HG02884 (cell line): ENCODE measurements around the gene DAZAP2.
"Not testable (repeated sequence)": the region's sequence is repeated elsewhere in the genome, so short reads cannot be mapped to it uniquely, and the experiment has no call there.

Experiments used
- ATAC-seq: cut with Tn5 transposase; IDR thresholded peaks from one replicate; pipeline ENCODE4 v1.9.1; 2021; ENCODE audit warnings: mild to moderate bottlenecking, moderate library complexity; ENCODE audit not compliant: unreplicated experiment

DAZAP2 gene

DNA sequence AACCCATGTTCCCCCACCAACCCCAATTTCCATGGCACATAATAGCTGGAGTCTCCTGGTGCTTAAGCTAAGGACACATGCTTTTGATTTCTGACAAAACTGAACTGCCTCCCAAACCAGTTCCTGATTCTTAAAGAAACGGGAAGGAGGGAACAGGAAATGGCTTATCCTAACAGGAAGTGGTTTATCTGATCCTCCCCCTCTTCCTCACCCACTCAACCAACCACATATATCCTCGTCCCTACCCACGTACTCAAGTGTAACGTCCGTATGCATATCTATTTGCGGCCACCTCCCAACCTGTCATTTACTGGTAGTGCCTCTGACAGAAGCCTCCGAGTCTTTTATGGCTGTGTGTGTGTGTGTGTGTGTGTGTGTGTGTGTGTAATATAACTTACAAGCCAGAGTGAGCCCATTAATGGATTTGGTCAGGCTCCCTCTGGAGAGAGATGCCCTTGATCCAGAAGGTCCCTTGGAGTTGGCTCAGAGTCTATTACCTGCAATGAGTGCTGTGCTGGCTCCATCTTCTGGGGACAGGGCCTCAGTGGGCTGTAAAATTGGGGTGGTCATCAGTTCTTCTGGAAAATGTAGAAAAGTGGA, 7.7 kb downstream of the DAZAP2 start:
- no peak for ATAC-seq

DNA sequence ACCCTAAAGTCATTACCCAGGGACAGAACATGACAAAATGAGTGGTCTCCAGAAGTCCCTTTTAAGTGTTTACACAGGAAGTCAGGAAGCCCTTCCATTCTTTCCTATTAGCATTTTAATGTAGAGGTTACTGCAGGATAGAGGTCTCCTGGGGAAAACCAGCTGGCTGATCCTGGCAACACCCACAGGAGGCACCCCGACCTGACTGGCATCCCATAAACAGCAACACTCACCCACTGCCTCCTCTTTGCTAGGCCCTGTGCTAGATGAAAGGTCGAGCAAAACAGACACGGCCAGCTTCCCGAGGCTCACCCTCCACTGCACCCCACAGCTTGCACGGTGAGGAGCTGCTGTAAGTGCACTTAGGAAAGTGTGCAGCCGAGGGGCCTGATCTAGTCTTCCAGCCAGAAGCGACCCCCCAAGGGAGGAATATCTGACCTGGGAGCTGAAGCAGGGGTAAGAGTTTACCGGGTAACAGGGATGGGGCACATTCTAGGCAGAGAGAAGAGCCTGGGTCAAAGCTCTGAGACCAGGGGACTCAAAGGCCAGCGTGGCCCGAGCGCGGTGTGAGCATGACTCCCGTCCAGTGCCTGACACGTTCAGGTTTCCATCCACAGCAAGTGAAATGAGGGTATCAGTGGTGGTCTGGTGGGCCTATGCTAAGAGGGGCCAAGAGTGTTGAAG, 9.0 kb downstream of the DAZAP2 start:
- ATAC-seq: no peak

DNA sequence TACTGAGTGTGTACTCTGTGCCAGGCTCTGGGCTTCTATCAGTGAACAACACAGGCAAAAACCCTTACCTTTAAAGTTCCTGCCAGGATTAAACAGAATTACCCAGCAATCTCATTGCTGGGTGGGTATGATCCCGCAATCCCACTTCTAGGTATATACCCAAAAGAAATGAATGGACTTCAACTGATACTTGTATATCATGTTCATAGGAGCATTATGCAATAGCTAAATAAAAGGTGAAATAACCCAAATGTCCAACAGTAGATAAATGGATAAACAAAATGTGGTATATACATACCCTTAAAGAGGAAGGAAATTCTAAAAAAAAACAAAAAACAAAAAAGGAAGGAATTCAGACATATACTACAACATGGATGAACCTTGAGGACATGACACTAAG, 14.7 kb downstream of the DAZAP2 start:
- ATAC-seq: no peak

DNA sequence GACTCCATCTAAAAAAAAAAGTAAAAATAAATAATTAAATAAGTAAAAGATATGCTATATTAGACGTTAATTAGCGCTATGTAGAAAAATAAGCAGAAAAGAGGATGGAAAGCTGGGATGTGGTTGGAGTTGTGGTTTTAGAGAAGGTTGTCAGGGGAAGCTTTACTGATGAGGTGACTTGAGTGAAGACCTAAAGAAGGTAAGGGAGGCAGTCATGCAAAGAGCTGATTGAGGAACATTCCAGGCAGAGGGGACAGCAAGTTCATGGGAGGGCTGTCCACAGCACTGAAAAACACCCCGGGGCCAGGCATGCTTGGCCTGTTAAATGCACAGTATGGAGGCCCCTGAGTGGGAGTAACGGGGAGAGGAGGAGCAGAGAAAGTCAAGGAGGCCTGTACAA, 15.9 kb downstream of the DAZAP2 start:
- ATAC-seq: no peak

DNA sequence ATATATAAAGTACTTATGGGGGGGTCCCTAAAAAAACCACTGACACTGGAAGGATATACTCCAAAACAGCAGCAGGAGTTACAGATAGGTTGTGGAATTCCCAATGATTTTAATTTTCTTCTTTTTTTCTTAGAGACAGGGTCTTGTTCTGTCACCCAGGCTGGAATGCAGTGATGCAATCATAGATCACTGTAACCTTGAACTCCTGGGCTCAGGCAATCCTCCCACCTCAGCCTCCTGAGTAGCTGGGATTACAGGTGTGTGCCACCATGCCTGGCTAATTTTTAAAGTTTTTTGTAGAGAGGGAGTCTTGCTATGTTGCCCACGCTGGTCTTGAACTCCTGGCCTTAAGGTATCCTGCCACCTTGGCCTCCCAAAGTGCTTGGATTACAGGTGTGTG, 21.0 kb downstream of the DAZAP2 start:
- ATAC-seq: not testable (repeated sequence)

DNA sequence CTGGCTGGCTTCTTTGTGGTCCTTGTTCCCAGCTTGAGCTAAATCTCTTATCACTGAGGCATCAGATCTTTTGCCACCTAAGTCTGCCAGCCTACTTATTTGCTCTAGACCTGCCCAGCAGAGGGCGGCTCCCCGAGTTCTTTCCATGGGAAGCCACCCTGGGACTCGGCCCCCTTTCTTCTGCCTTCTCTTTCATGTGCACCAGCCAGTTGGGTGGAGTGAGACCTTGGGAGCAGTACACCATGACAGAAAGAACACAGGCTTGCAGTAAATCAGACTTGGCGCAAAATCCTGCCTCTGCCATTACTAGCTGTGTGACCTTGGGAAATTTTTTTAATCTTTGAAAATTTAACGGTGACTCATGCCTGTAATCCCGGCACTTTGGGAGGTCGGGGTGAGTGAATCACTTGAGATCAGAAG, 24.1 kb downstream of the DAZAP2 start:
- ATAC-seq: no peak

DNA sequence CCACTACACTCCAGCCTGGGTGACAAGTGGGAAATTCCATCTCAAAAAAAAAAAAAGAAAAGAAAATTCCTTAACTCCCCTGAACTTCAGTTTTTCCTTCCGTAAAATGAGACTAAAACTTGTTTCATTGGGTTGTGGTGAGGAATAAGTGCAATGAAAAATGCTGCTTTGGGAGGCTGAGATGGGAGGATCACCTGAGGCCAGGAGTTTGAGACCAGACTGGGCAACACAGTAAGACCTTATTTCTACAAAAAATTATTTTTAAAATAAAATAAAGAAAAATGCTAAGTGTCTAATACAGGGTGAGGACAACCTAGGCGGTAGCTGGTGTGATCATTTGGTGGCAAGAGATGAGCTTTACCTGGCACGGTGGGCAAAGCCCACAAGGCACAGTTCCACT, 24.7 kb downstream of the DAZAP2 start:
- no peak for ATAC-seq

DNA sequence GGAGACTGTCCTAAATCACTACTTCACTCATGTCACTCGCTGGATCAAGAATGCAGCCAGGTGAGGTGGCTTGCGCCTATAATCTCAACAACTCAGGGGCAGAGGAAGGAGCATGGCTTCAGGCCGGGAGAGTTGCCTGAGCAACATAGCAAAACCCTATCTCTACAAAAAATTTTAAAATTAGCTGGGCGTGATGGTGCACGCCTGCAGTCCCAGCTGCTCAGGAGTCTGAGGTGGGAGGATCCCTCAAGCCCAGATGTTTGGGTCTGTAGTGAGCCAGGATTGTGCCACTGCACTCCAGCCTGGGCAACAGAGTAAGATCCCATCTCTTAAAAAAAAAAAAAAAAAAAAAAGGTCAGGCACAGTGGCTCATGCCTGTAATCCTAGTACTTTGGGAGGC, 25.7 kb downstream of the DAZAP2 start:
- ATAC-seq: no peak

DNA sequence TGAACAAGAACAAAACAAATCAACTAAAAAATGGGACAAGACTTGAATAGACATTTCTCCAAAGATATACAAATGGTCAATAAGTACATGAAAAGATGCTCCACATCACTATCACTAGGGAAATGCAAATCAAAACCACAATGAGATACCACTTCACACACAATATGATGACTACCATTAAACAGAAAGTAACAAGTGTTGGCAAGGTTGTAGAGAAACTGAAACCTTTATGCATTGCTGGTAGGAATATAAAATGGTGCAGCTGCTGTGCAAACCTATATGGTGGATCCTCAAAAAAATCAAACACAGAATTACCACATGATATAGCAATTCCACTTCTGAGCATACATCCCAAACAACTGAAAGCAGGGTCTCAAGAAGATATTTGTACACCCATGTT, 26.4 kb downstream of the DAZAP2 start:
- ATAC-seq: no peak

DNA sequence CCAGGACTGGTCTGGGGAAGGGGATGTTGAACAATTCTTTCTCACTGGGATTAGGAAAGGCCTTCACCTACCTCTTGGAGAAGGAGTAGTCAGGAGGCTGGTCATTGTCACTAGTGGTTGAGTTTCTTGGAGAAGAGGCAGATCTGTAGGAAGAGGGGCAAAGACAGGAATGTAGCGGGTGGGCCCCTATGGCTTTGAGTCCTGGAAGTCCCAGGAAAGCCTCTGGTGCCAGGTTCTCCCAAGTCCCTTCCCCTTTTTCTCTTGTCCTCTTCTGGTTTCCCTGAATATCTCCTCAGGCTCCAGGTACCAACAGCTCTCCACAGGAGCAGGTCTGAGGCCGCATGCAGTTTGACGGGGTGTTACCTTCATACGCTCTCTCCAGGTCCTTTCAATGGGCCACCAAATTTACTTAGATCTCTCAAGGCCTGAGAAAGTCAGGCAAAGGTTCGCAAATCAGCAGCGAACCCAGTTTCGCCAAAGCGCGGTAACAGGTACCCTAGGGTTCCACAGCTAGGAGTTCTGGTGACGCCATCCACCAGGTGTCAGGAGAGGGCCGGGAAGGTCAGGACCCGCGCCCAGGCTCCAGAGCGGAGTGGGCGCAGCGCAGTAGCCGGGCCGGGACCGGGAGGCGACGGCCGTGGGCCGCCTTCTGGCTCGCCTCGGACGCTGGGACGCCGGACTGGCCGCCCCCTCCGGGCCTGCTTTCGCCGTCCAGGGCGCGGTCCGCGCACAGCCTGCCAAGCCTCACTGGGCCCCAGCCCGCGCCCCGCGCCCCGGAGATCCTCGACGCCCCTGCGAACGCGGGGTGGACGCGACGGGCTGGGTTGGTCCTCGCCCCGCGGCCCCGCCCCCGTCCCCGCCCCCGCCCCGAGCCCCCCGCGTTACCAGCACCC, 30.8 kb downstream of the DAZAP2 start:
- peak; percentile 34 for ATAC-seq

DNA sequence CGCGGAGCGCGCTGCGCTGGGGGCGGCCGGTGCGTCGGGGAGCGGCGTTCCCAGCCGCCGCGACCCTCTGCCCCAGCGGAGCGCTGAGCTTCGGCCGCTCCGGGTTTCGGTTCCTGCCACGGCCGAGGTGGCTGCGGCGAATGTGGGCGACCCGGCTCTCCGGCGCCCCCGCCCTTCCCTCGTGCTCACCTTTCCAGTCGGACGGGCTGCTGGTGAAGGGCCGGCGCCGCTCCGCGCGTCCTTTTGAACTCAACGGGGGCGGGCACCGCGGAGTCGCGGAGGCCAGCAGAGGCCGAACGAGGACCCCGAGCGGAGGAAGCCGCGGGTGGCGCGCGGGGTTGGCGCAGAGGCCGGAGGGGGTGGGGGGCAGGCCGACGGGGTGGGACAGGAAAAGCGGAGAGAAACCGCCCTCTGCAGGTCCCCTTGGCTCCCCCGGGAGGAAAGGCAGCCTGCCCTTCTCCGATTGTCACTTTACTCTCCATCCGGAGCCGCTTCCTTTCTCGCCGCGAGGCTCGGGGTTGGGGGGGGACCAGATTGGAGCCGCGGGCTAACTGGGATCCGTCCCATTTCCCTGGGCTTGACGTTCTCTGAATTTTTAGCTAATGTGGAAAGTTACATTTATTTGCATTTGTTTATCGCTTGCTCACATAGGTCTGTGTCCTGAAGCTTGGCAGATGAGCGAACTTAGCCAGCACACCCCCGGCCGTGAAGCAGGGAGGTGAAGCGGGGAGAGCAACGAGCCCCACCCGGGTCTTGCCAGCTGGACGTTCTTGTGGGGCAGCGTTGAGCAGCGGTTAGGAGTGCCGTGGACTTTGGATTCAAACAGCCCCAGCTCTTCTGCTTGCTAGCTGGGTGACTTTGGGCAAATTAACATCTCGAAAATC, 31.7 kb downstream of the DAZAP2 start, which contains the start of gene SMAGP:
Gene SMAGP (minus strand): TSS at position 349 of the 884 bp plus-strand sequence. CDS start 1,137 bp downstream, outside the sequence.
- peak; percentile 64 for ATAC-seq

DNA sequence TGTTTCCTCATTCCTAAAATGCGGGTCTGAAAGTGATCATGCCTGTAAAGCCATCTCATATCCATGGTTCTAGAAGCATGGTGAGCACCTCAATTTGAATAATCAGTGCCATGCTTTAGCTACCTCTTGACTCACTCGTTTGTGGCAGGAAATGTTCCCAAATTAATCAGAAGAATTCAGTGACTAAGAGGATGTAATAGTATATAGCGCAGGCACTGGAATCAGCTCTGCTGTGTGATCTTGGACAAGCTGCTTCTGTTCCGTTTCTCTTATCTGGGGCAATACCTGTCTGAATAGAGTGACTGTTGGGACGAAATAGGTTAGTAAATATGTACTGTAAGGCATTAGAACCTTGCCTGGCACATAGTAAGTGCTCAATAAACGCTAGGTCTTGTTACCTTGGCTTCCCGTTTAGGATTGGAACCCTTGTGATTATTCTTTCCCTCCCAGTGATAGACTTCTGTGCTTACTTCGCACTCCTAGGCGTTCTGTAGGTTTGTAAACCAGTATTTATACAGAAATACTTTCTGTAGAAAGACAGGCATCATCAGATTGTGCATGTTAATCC, 32.4 kb downstream of the DAZAP2 start:
- ATAC-seq: no peak

DNA sequence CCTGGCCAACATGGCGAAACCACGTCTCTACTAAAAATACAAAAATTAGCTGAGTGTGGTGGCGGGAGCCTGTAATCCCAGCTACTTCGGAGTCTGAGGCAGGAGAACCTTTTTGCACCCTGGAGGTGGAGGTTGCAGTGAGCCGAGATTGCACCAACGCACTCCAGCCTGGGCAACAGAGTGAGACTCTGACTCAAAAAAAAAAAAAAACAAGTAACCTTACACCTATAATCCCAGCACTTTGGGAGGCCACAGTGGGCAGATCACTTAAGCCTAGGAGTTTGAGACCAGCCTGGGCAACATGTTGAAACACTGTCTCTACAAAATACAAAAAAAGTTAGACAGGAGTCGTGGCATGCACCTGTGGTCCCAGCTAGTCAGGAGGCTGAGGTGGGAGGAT, 34.2 kb downstream of the DAZAP2 start:
- not testable (repeated sequence) for ATAC-seq

DNA sequence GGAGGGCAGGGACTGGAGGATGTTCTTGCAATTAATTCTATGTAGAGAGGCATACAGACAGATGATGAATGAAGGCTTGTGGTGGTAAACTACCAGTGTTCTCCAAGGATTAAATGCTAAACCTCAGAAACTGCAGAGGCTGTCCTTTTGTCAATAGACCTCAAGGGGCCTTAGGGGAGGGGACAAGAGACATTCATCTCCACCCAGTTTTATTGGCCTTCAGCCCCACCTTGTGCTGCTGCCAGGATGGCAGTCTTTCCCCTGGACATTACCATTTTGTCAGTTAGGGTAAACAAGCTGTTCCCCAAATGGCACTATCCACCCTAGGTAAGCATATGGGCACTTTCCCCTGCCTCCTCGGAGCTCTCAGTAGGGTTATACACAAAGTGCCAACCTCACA, 36.5 kb downstream of the DAZAP2 start:
- no peak for ATAC-seq

DNA sequence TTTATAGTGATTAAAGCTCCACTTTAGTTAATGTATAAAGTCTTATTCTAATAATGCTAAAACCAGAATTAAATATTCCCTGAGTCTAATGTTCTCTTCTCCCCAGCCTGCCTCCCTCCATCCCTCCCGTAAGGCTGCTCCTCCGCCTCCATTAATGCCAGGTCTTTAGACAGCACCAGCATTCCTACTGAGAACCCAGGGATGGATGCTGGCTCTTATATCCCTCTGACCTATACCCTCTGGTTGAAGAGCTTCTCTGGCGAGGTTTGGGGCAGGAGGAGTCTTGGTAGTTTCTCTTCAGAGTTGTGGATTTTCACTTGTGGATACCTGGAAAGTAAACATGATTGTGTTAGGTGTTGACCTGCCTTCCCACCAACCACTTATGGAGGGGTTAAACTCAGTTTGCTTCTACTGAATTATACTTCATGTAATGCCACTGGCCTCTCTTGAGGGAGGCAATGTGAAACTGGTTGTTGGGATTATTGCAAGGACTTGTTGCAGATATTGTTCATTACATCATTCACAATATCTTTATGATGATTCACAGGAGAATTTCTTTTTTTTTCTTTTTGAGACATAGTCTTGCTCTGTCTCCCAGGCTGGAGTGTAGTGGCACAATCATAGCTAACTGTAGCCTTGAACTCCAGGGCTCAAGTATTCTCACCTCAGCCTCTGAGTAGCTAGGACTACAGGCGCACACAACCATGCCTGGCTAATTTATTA, 42.7 kb downstream of the DAZAP2 start:
- ATAC-seq: no peak

DNA sequence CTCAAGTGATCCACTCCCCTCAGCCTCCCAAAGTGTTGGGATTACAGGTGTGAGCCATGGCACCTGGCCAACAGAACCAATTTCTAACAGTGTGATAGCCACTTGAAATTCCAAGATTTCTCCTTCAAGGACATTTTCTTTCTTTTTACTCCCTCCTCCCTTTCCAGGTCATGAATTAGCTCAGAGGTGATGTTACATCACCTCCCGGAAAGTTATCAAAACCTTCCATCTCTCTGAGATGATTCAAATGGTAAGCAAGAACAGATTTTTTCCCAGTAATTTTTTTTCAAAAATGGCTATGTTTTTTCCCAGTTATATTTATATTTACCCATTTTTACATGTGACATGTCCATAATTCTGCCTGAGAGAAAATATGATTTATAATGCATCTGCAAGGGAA, 47.2 kb downstream of the DAZAP2 start:
- ATAC-seq: no peak

DNA sequence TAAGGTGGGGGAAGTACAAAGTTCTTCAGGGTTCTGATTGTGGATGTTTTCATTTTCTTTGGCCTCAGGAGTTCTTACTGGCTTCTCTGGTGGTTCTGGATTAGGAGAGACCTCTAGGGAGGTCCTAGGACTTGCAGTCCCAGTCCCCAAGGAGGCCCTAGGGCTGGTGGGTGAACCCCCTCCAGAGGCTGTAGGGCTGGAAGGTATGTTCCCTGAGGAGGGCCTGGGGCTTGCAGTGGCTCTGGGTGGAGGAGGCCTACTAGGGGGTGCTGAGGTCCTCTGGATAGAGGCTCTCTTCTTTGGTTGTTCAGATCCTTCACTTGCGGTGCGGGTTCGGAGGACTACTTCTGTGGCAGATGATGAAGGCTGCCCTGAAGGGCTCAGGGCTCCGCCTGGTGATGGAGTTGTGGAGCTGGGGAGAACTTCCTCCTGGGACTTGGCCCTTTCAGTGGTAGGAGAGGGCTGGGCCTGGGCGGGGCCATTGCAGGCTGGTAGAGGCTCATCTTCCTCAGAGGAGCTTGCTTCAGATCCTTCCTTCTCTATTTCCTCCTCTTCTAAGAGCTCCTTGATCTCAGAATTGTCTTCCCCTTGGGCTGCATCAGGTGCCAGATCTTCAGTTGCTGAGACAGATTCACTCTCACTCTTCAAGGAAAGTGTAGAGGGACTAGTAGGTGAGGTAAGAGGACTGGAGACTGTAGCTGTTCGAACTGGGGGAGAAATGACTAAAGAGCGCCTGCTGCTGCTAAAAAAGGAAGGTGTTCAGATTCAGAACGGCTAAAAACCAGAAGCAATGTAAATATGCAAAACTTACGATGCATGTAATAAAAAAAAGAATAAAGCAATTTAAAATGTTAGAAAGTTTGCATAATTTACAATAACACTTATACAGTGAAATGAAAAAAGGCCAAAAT, 53.2 kb downstream of the DAZAP2 start:
- not testable (repeated sequence) for ATAC-seq
